Mesendoderm (in vitro differentiated cells): ENCODE data around the gene NLGN1.
A peak's percentile ranks its signal among the peaks of the same experiment; 100 is the strongest.

Experiments used
- DNase-seq: peaks from one replicate; pipeline ENCODE4 v3.0.0; 2013
- H2AK5ac ChIP-seq: 2 replicates; pipeline ENCODE4 v1.6.1; 2013; ENCODE audit warnings: low read length, inconsistent platforms
- H2BK120ac ChIP-seq: 2 replicates; pipeline ENCODE4 v1.6.1; 2013; ENCODE audit warnings: low read depth, mild to moderate bottlenecking, low read length, moderate library complexity, mixed read lengths
- H2BK15ac ChIP-seq: replicated peaks from 2 replicates; pipeline ENCODE4 v1.6.1; 2013; ENCODE audit warnings: low read depth, mild to moderate bottlenecking, moderate library complexity
- H2BK5ac ChIP-seq: 2 replicates; pipeline ENCODE4 v1.6.1; 2013; ENCODE audit warnings: low read length, inconsistent platforms
- H3K18ac ChIP-seq: 2 replicates; pipeline ENCODE4 v1.6.1; 2013; ENCODE audit warnings: mild to moderate bottlenecking, low read length, mixed read lengths
- H3K23ac ChIP-seq: one replicate; pipeline ENCODE4 v1.6.1; 2013; ENCODE audit warnings: low read length
- H3K27ac ChIP-seq: 2 replicates; pipeline ENCODE4 v1.5.1; 2013; ENCODE audit warnings: low read depth, mild to moderate bottlenecking, inconsistent platforms, low read length, moderate library complexity
- H3K27me3 ChIP-seq: 2 replicates; pipeline ENCODE4 v1.6.1; 2013; ENCODE audit warnings: low read length, control low read depth, mild to moderate bottlenecking, inconsistent platforms; ENCODE audit not compliant: insufficient read depth, poor library complexity
- H3K36me3 ChIP-seq: 2 replicates; pipeline ENCODE4 v1.6.1; 2013; ENCODE audit warnings: low read length, inconsistent platforms; ENCODE audit not compliant: control insufficient read depth, insufficient read depth
- H3K4ac ChIP-seq: one replicate; pipeline ENCODE4 v1.6.1; 2013; ENCODE audit warnings: low read depth, mild to moderate bottlenecking, low read length, moderate library complexity
- H3K4me1 ChIP-seq: 2 replicates; pipeline ENCODE4 v1.6.1; 2013; ENCODE audit warnings: low read depth, low read length, inconsistent platforms; ENCODE audit not compliant: control insufficient read depth
- H3K4me2 ChIP-seq: 2 replicates; pipeline ENCODE4 v1.6.1; 2013; ENCODE audit warnings: low read length
- H3K4me3 ChIP-seq: 2 replicates; pipeline ENCODE4 v1.5.1; 2013; ENCODE audit warnings: mild to moderate bottlenecking, low read length
- H3K56ac ChIP-seq: one replicate; pipeline ENCODE4 v1.6.1; 2013; ENCODE audit warnings: low read length
- H3K79me1 ChIP-seq: 2 replicates; pipeline ENCODE4 v1.6.1; 2013; ENCODE audit warnings: low read length, inconsistent platforms
- H3K79me2 ChIP-seq: 2 replicates; pipeline ENCODE4 v1.6.1; 2013; ENCODE audit warnings: mild to moderate bottlenecking, low read length; ENCODE audit not compliant: control insufficient read depth, insufficient read depth
- H3K9ac ChIP-seq: 2 replicates; pipeline ENCODE4 v1.6.1; 2013; ENCODE audit warnings: low read length, inconsistent platforms
- H4K5ac ChIP-seq: one replicate; pipeline ENCODE4 v1.6.1; 2013; ENCODE audit warnings: low read length
- H4K8ac ChIP-seq: one replicate; pipeline ENCODE4 v1.6.1; 2013; ENCODE audit warnings: low read depth, mild to moderate bottlenecking, control low read depth, low read length, moderate library complexity
- WGBS: extraction: QIAGEN DNeasy Blood & Tissue Kit; methylation state at CpG from one replicate; pipeline ENCODE4 v1.1.7; 2013; ENCODE audit warnings: low lambda C conversion rate, missing lambda C conversion rate; ENCODE audit not compliant: insufficient coverage; ENCODE audit errors: extremely low coverage; 5-methylcytosine and 5-hydroxymethylcytosine counted together

The NLGN1 gene

GRCh38 chr3:173706630-173707029 is 309.1 kb downstream of the NLGN1 start:
- H4K5ac ChIP-seq, result no peak overlapping the region
- H3K27ac ChIP-seq, result no peak overlapping the region
- H3K4me3 ChIP-seq, result no peak overlapping the region
- H3K18ac ChIP-seq, result no peak overlapping the region
- no peak for DNase-seq
- no peaks in the 10 kb centered on the region for H3K4me1 ChIP-seq
- H3K23ac ChIP-seq, result no peak overlapping the region
- H2BK15ac ChIP-seq, result no peak overlapping the region
- no peaks in the 10 kb centered on the region for H3K36me3 ChIP-seq
- no peak overlapping the region for H4K8ac ChIP-seq
- H3K27me3 ChIP-seq, result no peaks in the 10 kb centered on the region
- no peaks in the 10 kb centered on the region for H3K79me2 ChIP-seq
- no CpG with 5 or more reads among the region's 9 CpGs for WGBS
- H3K56ac ChIP-seq, result no peak overlapping the region
- H2BK120ac ChIP-seq, result no peak overlapping the region
- no peak overlapping the region for H3K9ac ChIP-seq
- H3K79me1 ChIP-seq, result no peaks in the 10 kb centered on the region
- no peak overlapping the region for H2AK5ac ChIP-seq
- no peak overlapping the region for H3K4ac ChIP-seq
- no peak overlapping the region for H3K4me2 ChIP-seq
- no peak overlapping the region for H2BK5ac ChIP-seq

GRCh38 chr3:173708191-173708590 is 310.6 kb downstream of the NLGN1 start:
- H3K4me1 ChIP-seq, result no peaks in the 10 kb centered on the region
- no peaks in the 10 kb centered on the region for H3K79me1 ChIP-seq
- no peaks in the 10 kb centered on the region for H3K27me3 ChIP-seq
- H3K18ac ChIP-seq, result no peak overlapping the region
- H3K23ac ChIP-seq, result no peak overlapping the region
- H3K4me2 ChIP-seq, result no peak overlapping the region
- no peak overlapping the region for H4K5ac ChIP-seq
- peak; percentile 36 for DNase-seq
- H3K36me3 ChIP-seq, result no peaks in the 10 kb centered on the region
- no peaks in the 10 kb centered on the region for H3K79me2 ChIP-seq
- H3K9ac ChIP-seq, result no peak overlapping the region
- no peak overlapping the region for H3K4me3 ChIP-seq
- no peak overlapping the region for H2AK5ac ChIP-seq
- no peak overlapping the region for H2BK5ac ChIP-seq
- no peak overlapping the region for H2BK120ac ChIP-seq
- H2BK15ac ChIP-seq, result no peak overlapping the region
- no peak overlapping the region for H3K4ac ChIP-seq
- no CpG with 5 or more reads among the region's 3 CpGs for WGBS
- no peak overlapping the region for H3K27ac ChIP-seq
- no peak overlapping the region for H3K56ac ChIP-seq
- no peak overlapping the region for H4K8ac ChIP-seq

- no peak overlapping the region for H3K27ac ChIP-seq
- no peaks in the 10 kb centered on the region for H3K79me2 ChIP-seq
- no peak overlapping the region for H2BK120ac ChIP-seq
- H3K4me3 ChIP-seq, result no peak overlapping the region
- no peak overlapping the region for H4K5ac ChIP-seq
- H3K36me3 ChIP-seq, result no peaks in the 10 kb centered on the region
- no peaks in the 10 kb centered on the region for H3K79me1 ChIP-seq
- H2AK5ac ChIP-seq, result no peak overlapping the region
- no peak overlapping the region for H3K9ac ChIP-seq
- DNase-seq, result no peak
- no peaks in the 10 kb centered on the region for H3K4me1 ChIP-seq
- H2BK15ac ChIP-seq, result no peak overlapping the region
- no peak overlapping the region for H3K56ac ChIP-seq
- H3K18ac ChIP-seq, result no peak overlapping the region
- no peak overlapping the region for H4K8ac ChIP-seq
- no peaks in the 10 kb centered on the region for H3K27me3 ChIP-seq
- no CpG with 5 or more reads among the region's 4 CpGs for WGBS
- H3K23ac ChIP-seq, result no peak overlapping the region
- H3K4me2 ChIP-seq, result no peak overlapping the region
- H2BK5ac ChIP-seq, result no peak overlapping the region
- no peak overlapping the region for H3K4ac ChIP-seq
Observed at GRCh38 chr3:173709026-173709425, 311.5 kb downstream of the NLGN1 start.

- no peak overlapping the region for H2BK120ac ChIP-seq
- H3K36me3 ChIP-seq, result no peaks in the 10 kb centered on the region
- no peak overlapping the region for H3K4me2 ChIP-seq
- H3K79me1 ChIP-seq, result no peaks in the 10 kb centered on the region
- no peak overlapping the region for H2BK15ac ChIP-seq
- WGBS, result no CpG with 5 or more reads among the region's 5 CpGs
- no peaks in the 10 kb centered on the region for H3K27me3 ChIP-seq
- no peak overlapping the region for H3K4me3 ChIP-seq
- no peak overlapping the region for H3K18ac ChIP-seq
- no peak overlapping the region for H3K23ac ChIP-seq
- no peak overlapping the region for H3K56ac ChIP-seq
- no peak overlapping the region for H4K8ac ChIP-seq
- DNase-seq, result peak; percentile 20
- no peaks in the 10 kb centered on the region for H3K4me1 ChIP-seq
- H4K5ac ChIP-seq, result no peak overlapping the region
- H2AK5ac ChIP-seq, result no peak overlapping the region
- no peaks in the 10 kb centered on the region for H3K79me2 ChIP-seq
- H3K27ac ChIP-seq, result no peak overlapping the region
- no peak overlapping the region for H3K9ac ChIP-seq
- no peak overlapping the region for H2BK5ac ChIP-seq
- no peak overlapping the region for H3K4ac ChIP-seq
Observed at GRCh38 chr3:173711619-173712018, 314.1 kb downstream of the NLGN1 start.

GRCh38 chr3:173719585-173719984 is 322.0 kb downstream of the NLGN1 start:
- Histone ChIP-seq H3K4me1 (no peaks in the 10 kb centered on the region), H2AK5ac (no peak overlapping the region), H2BK15ac (no peak overlapping the region), H4K8ac (no peak overlapping the region), H2BK120ac (no peak overlapping the region), H3K4me3 (no peak overlapping the region), H4K5ac (no peak overlapping the region), H3K9ac (no peak overlapping the region), H3K79me1 (no peaks in the 10 kb centered on the region), H3K18ac (no peak overlapping the region), H3K27me3 (no peaks in the 10 kb centered on the region), H3K79me2 (no peaks in the 10 kb centered on the region), H3K56ac (no peak overlapping the region), H3K4ac (no peak overlapping the region), H3K27ac (no peak overlapping the region), H2BK5ac (no peak overlapping the region), H3K4me2 (no peak overlapping the region), H3K23ac (no peak overlapping the region), H3K36me3 (no peaks in the 10 kb centered on the region)
- no peak for DNase-seq
- no CpG with 5 or more reads among the region's 3 CpGs for WGBS

- no peak overlapping the region for H3K56ac ChIP-seq
- no peak for DNase-seq
- H3K4me3 ChIP-seq, result no peak overlapping the region
- no peak overlapping the region for H2BK120ac ChIP-seq
- H3K79me1 ChIP-seq, result no peaks in the 10 kb centered on the region
- H2BK5ac ChIP-seq, result no peak overlapping the region
- H3K18ac ChIP-seq, result no peak overlapping the region
- no peaks in the 10 kb centered on the region for H3K27me3 ChIP-seq
- no peak overlapping the region for H2BK15ac ChIP-seq
- no peak overlapping the region for H2AK5ac ChIP-seq
- H3K36me3 ChIP-seq, result no peaks in the 10 kb centered on the region
- no CpG with 5 or more reads among the region's 3 CpGs for WGBS
- H3K23ac ChIP-seq, result no peak overlapping the region
- no peaks in the 10 kb centered on the region for H3K79me2 ChIP-seq
- no peaks in the 10 kb centered on the region for H3K4me1 ChIP-seq
- H3K9ac ChIP-seq, result no peak overlapping the region
- H3K4ac ChIP-seq, result no peak overlapping the region
- no peak overlapping the region for H3K27ac ChIP-seq
- no peak overlapping the region for H4K5ac ChIP-seq
- H3K4me2 ChIP-seq, result no peak overlapping the region
- H4K8ac ChIP-seq, result no peak overlapping the region
Observed at GRCh38 chr3:173725507-173725906, 328.0 kb downstream of the NLGN1 start.
